Smooth muscle cell of bladder (primary cell): ENCODE measurements around the gene FASTKD2. TPM values are rescaled to one million over a fixed set of nuclear protein-coding genes. Genes with fewer than 3 reads are reported as not detected.

Experiments
- total RNA-seq: library from RNA; depleted of rRNA; stranded (reverse); fragments of >200 nt; gene quantifications from 2 replicates; pipeline ENCODE4 v1.2.3, GENCODE V29; 2014

The FASTKD2 gene
- total RNA-seq, result 33.0 and 36.3 TPM in 2 replicates

DNA sequence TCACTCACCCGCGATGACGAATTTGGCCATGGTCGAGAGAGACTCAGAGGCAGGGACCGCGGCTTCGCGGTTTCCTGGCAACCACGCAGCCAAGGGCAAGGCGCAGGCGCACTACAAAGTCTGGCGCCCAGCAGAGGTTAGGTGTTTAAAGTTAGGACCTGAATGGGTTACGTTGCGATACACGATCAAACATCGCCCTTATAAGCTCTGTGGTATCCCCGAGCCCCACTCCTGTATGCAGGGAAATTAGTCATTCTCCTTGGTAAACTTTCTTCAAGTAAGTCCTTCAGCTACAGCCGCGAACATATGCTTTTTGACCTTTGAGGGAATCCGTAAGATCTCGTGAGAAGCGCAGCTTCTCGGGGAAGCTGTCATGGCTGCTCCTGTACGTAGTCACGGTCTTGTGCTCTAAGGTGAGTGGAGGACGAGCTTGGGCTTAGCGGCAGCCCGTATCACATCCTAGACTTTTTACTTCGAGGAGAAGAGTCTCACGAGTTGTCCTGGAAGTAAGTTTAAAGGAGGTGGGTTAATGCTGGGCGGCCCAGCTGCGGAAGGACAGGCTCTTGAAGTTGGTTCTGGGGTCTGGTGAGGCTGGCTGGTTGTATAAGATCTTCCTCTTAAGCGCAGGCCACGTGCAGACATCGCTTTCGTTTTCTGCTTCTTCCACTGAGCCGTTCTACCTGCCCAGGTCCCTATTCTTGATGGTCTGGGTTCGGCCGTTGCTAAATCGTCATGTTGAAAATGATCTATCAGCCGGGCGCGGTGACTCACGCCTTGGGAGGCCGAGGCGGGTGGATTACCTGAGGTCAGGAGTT lies at the start of gene FASTKD2, which contains the start of gene MDH1B:
FASTKD2 (plus strand) TSS at position 365 of the 815 bp plus-strand sequence. CDS start 1,088 bp downstream, outside the sequence.
MDH1B (minus strand) TSS at position 87 of the 815 bp plus-strand sequence; CDS start at position 30, 57 bp downstream.

DNA sequence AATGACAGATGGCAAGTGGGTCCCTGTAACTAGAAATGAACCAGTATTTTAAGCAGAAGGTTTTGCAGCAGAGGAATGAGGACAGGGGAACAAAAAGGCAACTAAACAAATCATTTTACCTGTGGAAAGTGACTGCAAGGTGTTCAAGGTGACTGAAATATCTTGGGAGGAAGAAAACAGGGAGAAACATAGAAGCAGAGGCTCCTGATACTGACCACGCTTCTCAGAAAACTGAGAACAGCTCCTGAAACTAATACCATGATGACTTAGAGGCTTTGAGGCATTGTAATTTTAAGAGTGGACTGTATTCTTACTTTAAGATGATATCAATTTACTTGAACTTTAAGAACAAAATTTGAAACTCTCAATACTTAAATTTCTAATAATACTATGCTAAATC lies 47.1 kb upstream of the FASTKD2 start, which contains the start of gene DYTN:
DYTN (minus strand) TSS at position 101 of the 400 bp plus-strand sequence. CDS start 117 bp downstream, outside the sequence.

Other genes with a start within 250 kb of the FASTKD2 start
- gene FAM237A, start 123.1 kb upstream of the FASTKD2 start, total RNA-seq, result not detected in 2 replicates
- gene DYTN, start 47.2 kb upstream of the FASTKD2 start, total RNA-seq, result not detected in 2 replicates
- gene MDH1B, start 278 bp upstream of the FASTKD2 start, total RNA-seq, result 1.4 and 2.0 TPM in 2 replicates
- gene CPO, start 173.9 kb downstream of the FASTKD2 start, total RNA-seq, result 0.09 TPM in 1 of 2 replicates, not detected in the other